AG04450 (cell line): ENCODE measurements around the gene MORN4. TPM values are rescaled to one million over a fixed set of nuclear protein-coding genes. Genes with fewer than 3 reads are reported as not detected.

Experiments
- CTCF ChIA-PET: fragments of 300-600, 350-600 bp; formaldehyde crosslinking; extraction: SDS; loops from one replicate; lab custom pipeline; 2022; ENCODE audit warnings: antibody characterized with exemption, inconsistent platforms; lab: Charles Lee
- POLR2A ChIA-PET: fragments of 350-600 bp; formaldehyde crosslinking; extraction: SDS; loops from one replicate; lab custom pipeline; 2021; ENCODE audit warnings: antibody characterized with exemption, inconsistent platforms; lab: Yijun Ruan, JAX
- DNase-seq: peaks from one replicate; pipeline ENCODE4 v3.0.0-alpha.2; 2011; ENCODE audit warnings: low read depth, low spot score
- H3K27ac ChIP-seq: one replicate; pipeline ENCODE4 v1.5.1; 2012; ENCODE audit warnings: low read depth, low read length, control low read depth
- H3K27me3 ChIP-seq: one replicate; pipeline ENCODE4 v1.6.0; 2012; ENCODE audit warnings: low read length; ENCODE audit not compliant: control insufficient read depth, insufficient read depth
- H3K4me3 ChIP-seq: 2 replicates; pipeline ENCODE4 v1.5.1; 2011; ENCODE audit warnings: mild to moderate bottlenecking, low read depth, low read length, control low read depth
- H3K9me3 ChIP-seq: 2 replicates; pipeline ENCODE4 v1.5.1; 2012; ENCODE audit warnings: low read length; ENCODE audit not compliant: control insufficient read depth, insufficient read depth
- polyA plus RNA-seq: library from polyadenylated mRNA; depleted of rRNA; stranded (reverse); fragments of >200 nt; gene quantifications from 2 replicates; pipeline ENCODE4 v1.2.3, GENCODE V29; 2011
- TF ChIP-seq, protein P1 (sequence below): IDR thresholded peaks from 2 replicates; pipeline ENCODE4 v1.5.1; 2011; ENCODE audit warnings: low read depth, low read length, control low read depth, inconsistent platforms

Gene MORN4
- polyA plus RNA-seq, 1 experiment: 16.0 TPM

DNA sequence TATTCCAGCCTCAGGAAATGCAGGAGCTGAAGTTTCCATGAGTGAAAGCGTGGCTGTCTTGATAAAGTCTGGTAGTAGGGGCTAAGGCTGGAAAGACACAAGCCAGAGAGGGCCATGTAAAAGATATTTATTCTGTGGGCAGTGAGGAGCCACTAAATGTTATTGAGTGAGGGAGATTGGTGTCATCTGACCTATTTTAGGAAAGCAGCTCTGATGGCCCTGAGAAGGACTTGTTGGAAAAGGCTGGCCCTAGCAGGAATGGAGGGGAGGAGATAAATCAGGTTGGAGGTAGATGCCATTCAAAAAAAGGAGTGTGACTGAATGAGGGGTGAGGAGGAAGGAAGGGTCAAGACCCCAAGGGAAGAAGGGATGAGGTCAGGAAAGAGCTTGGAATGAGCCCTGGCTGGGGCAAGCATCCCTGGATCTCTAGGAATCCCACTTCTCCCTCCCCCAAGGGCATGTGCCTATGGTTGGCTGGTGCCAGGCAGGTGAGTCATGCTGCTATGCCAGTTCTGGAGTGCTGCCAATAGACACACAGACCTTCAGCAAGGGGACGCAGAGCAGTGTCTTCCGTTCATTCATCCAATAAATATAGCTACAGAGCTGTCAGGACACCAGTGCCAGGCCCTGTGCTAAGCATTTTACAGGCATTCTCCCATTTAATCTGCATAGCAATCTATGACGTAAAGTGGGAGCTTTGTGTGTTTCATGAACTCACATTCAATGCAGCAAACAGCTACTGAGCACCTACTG, 58.8 kb downstream of the MORN4 start:
- Histone ChIP-seq H3K9me3 (no peaks in the 10 kb centered on the region), H3K4me3 (no peak overlapping the region), H3K27ac (no peak overlapping the region), H3K27me3 (no peaks in the 10 kb centered on the region)
- CTCF ChIA-PET: interaction anchor here (0.5 to 1.6 kb wide), 8 partner anchors 8 to 127 kb away, joined by 3 to 8 read pairs (median 4); no protein-coding TSS in a partner anchor
- POLR2A ChIA-PET: no interaction called here
- TF ChIP-seq, protein P1, sequence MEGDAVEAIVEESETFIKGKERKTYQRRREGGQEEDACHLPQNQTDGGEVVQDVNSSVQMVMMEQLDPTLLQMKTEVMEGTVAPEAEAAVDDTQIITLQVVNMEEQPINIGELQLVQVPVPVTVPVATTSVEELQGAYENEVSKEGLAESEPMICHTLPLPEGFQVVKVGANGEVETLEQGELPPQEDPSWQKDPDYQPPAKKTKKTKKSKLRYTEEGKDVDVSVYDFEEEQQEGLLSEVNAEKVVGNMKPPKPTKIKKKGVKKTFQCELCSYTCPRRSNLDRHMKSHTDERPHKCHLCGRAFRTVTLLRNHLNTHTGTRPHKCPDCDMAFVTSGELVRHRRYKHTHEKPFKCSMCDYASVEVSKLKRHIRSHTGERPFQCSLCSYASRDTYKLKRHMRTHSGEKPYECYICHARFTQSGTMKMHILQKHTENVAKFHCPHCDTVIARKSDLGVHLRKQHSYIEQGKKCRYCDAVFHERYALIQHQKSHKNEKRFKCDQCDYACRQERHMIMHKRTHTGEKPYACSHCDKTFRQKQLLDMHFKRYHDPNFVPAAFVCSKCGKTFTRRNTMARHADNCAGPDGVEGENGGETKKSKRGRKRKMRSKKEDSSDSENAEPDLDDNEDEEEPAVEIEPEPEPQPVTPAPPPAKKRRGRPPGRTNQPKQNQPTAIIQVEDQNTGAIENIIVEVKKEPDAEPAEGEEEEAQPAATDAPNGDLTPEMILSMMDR: no peak
- DNase-seq: no peak

DNA sequence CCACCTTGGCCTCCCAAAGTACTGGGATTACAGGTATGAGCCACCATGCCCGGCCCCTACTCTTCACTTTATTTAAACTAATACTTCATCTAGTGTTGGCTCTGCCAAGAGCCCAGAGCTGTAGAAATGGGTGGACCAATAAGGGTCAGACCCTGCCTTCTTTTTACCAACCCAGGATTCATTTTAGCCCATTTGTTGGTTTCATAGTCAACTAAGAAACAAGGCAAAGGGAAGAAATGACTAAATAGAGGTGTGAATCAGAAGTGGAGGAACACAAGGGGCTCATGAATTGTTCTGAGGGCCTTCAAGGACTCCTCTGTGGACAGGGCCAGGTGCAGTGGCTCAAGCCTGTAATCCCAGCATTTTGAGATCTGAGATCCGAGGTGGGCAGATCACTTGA, 59.6 kb downstream of the MORN4 start:
- Histone ChIP-seq H3K27ac (no peak overlapping the region), H3K27me3 (no peaks in the 10 kb centered on the region), H3K4me3 (no peak overlapping the region), H3K9me3 (no peaks in the 10 kb centered on the region)
- CTCF ChIA-PET: interaction anchor here (0.6 to 1.5 kb wide), 5 partner anchors 21 to 159 kb away, joined by 3 to 6 read pairs (median 3); no protein-coding TSS in a partner anchor
- no peak for DNase-seq
- POLR2A ChIA-PET: no interaction called here
- TF ChIP-seq, protein P1: no peak

DNA sequence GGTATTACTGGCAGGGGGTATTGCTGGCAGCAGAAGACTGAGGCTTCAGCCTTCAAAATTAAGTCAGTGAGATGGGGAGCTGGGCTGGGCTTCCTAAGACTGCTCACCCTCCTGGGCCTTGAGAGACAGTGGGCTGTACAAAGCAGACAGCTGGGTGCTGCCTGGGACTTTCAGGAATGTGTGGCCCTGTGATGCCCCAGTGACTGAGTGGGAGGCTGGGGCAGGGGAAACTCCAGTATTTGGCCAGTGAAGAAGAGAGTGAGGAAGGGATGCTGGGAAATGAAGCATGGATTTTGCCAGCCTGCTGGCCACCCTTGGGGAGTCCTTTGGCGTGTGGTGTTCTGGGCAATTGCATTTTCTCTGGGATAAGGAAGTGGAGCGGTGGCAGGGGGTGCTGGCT, 60.3 kb downstream of the MORN4 start:
- DNase-seq: no peak
- no peak overlapping the region for H3K4me3 ChIP-seq
- no peaks in the 10 kb centered on the region for H3K9me3 ChIP-seq
- ChIA-PET CTCF (interaction anchor here (0.5 to 2.9 kb wide), 28 partner anchors 7 to 195 kb away, joined by 3 to 22 read pairs (median 5); partner anchors contain the start of genes HOGA1, PI4K2A and ZFYVE27), POLR2A (no interaction called here)
- no peak overlapping the region for H3K27ac ChIP-seq
- H3K27me3 ChIP-seq: no peaks in the 10 kb centered on the region
- TF ChIP-seq, protein P1: no peak

DNA sequence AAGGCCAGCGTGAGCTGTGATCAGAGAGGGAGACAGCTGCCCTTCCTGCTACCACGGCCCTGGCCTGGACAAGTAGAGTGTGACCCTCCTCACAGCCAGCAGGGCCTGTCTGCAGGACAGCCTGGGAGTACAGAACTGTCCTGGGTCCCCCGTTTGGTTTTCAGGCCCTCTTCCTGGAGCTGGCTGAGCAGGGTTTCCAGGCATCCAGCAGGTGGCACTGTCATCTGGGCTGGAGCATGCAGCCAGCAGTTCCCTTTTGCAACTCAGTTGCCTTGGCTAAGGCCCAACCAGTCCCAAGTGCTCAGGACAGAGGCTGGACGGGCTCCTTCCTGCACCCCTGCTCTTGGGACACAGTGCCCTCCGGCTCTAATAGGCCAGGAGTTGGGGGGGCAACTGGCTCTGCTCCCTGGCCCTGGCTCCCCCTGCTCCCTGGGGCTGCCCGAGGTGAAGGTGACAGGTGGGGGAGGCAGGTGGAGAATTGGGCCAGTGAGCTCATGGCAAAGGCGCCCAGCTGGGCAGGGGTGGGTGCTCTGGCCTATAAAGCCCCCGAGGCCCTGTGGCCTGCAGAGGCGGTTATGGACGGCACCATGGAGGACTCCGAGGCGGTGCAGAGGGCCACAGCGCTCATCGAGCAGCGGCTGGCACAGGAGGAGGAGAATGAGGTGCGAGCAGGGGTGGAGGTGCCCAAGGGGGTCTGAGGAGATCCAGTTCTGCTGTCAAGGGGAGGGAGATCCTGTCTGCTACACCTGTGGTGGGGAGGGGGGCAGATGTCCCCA, 60.9 kb downstream of the MORN4 start, which contains the start of gene ANKRD2:
TSS of gene ANKRD2 (plus strand) at position 566 of the 776 bp plus-strand sequence. CDS start at position 576, 10 bp downstream.
- ChIA-PET CTCF (interaction anchor here (0.5 to 2.9 kb wide), 38 partner anchors 8 to 194 kb away, joined by 3 to 22 read pairs (median 4); partner anchors contain the start of genes HOGA1, PI4K2A and ZFYVE27), POLR2A (no interaction called here)
- TF ChIP-seq, protein P1: peak; percentile 92
- Histone ChIP-seq H3K4me3 (no peak within 1 kb of the TSS), H3K9me3 (no peaks in the 10 kb centered on the region), H3K27ac (no peak within 1 kb of the TSS), H3K27me3 (no peaks in the 10 kb centered on the region)
- peak; percentile 52 for DNase-seq
